Breast epithelium (tissue), 4 donors: Measurements from ENCODE around the gene CHIT1. TPM values are rescaled to one million over a fixed set of nuclear protein-coding genes. Genes with fewer than 3 reads are reported as not detected.
"Not testable (repeated sequence)": the region's sequence is repeated elsewhere in the genome, so short reads cannot be mapped to it uniquely, and the experiment has no call there.

Experiments used
- DNase-seq, 2 donors: peaks; one replicate each; pipeline ENCODE4 v3.0.0-alpha.2; 2019; ENCODE audit warnings: low spot score in 2 of 2
- H3K27ac ChIP-seq, 2 donors: fragments of 200-600 bp; sonication (generic) in 1 of 2; one replicate each; pipeline ENCODE4 v1.5.1; 2016 to 2019; ENCODE audit warnings: mild to moderate bottlenecking in 1 of 2
- H3K27me3 ChIP-seq, 2 donors: fragments of 200-600 bp; sonication (generic) in 1 of 2; one replicate each; pipeline versions ENCODE4 v1.5.1 to v1.6.0; 2017 to 2019; ENCODE audit warnings: control low read depth in 1 of 2, mild to moderate bottlenecking in 1 of 2
- H3K36me3 ChIP-seq: fragments of 200-600 bp; one replicate; pipeline ENCODE4 v1.5.1; 2019
- H3K4me1 ChIP-seq, 2 donors: fragments of 200-600 bp; sonication (generic); one replicate each; pipeline ENCODE4 v1.5.1; 2016 to 2019; ENCODE audit warnings: control low read depth in 1 of 2
- H3K4me3 ChIP-seq, 3 donors: fragments of 200-600 bp; sonication (generic); 1 replicate in 2 of 3; 2 replicates in 1 of 3; pipeline ENCODE4 v1.5.1; 2016 to 2019; ENCODE audit warnings: mild to moderate bottlenecking in 3 of 3, moderate library complexity in 2 of 3
- H3K9me3 ChIP-seq, 2 donors: fragments of 200-600 bp; sonication (generic) in 1 of 2; one replicate each; pipeline ENCODE4 v1.5.1; 2016 to 2019; ENCODE audit warnings: control low read depth in 1 of 2
- CTCF ChIP-seq, 3 donors: fragments of 450-650 bp; IDR thresholded peaks; one replicate each; pipeline ENCODE4 v1.5.1; 2016 to 2017; ENCODE audit warnings: antibody characterized with exemption in 3 of 3, mild to moderate bottlenecking in 3 of 3, moderate library complexity in 3 of 3
- POLR2A ChIP-seq: fragments of 450-650 bp; IDR thresholded peaks from one replicate; pipeline ENCODE4 v1.6.1; 2016; ENCODE audit warnings: antibody characterized with exemption, mild to moderate bottlenecking, moderate library complexity
- POLR2AphosphoS5 ChIP-seq, 3 donors: sonication (generic); formaldehyde crosslinking; IDR thresholded peaks; one replicate each; pipeline ENCODE4 v1.6.1; 2017; ENCODE audit warnings: antibody characterized with exemption in 3 of 3
- intact Hi-C: fragments of 100-400 bp; cut with DNase I; formaldehyde crosslinking; loops from one replicate; pipeline ENCODE4 v1.15.1; 2023; ENCODE audit warnings: low total_unique reads
- total RNA-seq, 3 donors: library from RNA; depleted of rRNA; stranded (reverse); fragments of >200 nt; gene quantifications; one replicate each; pipeline ENCODE4 v1.1.0, GENCODE V29; 2016

CHIT1 gene
- total RNA-seq, 3 donors from 2014 or later, result 5.1 to 15.2 TPM; not detected in 1

GRCh38 chr1:203251466-203251865 lies 22.0 kb upstream of the CHIT1 start:
- DNase-seq, result no peak
- no peaks in the 10 kb centered on the region for H3K4me1 ChIP-seq
- H3K36me3 ChIP-seq, result no peaks in the 10 kb centered on the region
- no peaks in the 10 kb centered on the region for H3K9me3 ChIP-seq
- no peak overlapping the region for H3K27ac ChIP-seq
- intact Hi-C loops, result no loop called here
- TF ChIP-seq CTCF (IDR thresholded peaks at IDR 0.05), result no peak
- no peak for TF ChIP-seq POLR2AphosphoS5 (IDR thresholded peaks at IDR 0.05)
- no peak for TF ChIP-seq POLR2A
- no peaks in the 10 kb centered on the region for H3K27me3 ChIP-seq
- H3K4me3 ChIP-seq, result no peak overlapping the region

DNA sequence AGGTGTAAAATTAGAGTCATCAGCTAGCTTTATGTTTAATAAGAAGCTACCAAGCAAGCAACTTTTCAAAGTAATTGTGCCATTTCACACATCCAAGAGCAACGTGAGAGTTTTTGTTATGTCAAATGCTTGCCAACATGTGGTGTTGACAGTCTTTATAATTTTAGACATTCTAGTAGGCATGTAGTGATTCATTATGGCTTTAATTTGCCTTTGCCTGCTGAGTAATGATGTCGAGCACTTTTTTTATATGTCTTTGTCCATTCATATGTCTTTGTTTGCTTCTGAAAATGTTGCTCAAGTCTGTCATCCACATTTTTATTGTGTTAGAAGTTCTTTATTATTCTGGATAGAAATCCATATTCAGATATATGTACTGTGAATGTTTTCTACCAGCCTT lies 21.4 kb upstream of the CHIT1 start:
- H3K27me3 ChIP-seq, result no peaks in the 10 kb centered on the region
- H3K4me3 ChIP-seq, result no peak overlapping the region
- DNase-seq, result no peak
- H3K27ac ChIP-seq, result no peak overlapping the region
- intact Hi-C loops, result no loop called here
- H3K9me3 ChIP-seq, result no peaks in the 10 kb centered on the region
- H3K36me3 ChIP-seq, result no peaks in the 10 kb centered on the region
- H3K4me1 ChIP-seq, result no peaks in the 10 kb centered on the region
- TF ChIP-seq CTCF (IDR thresholded peaks at IDR 0.05) (no peak), POLR2AphosphoS5 (IDR thresholded peaks at IDR 0.05) (no peak), POLR2A (no peak)

GRCh38 chr1:203244776-203245175 lies 15.3 kb upstream of the CHIT1 start:
- no peaks in the 10 kb centered on the region for H3K36me3 ChIP-seq
- intact Hi-C loops, result no loop called here
- TF ChIP-seq CTCF (IDR thresholded peaks at IDR 0.05) (no peak), POLR2AphosphoS5 (IDR thresholded peaks at IDR 0.05) (no peak), POLR2A (no peak)
- H3K27ac ChIP-seq, result no peak overlapping the region
- H3K4me3 ChIP-seq, result no peak overlapping the region
- H3K27me3 ChIP-seq, result no peaks in the 10 kb centered on the region
- DNase-seq, result no peak
- H3K9me3 ChIP-seq, result no peaks in the 10 kb centered on the region
- H3K4me1 ChIP-seq, result no peaks in the 10 kb centered on the region

- H3K4me3 ChIP-seq, H3K9me3 ChIP-seq, H3K4me1 ChIP-seq, H3K27me3 ChIP-seq, H3K27ac ChIP-seq, H3K36me3 ChIP-seq, intact Hi-C loops, DNase-seq: not testable (repeated sequence)
Measured at GRCh38 chr1:203241708-203242107, 12.2 kb upstream of the CHIT1 start.

DNA sequence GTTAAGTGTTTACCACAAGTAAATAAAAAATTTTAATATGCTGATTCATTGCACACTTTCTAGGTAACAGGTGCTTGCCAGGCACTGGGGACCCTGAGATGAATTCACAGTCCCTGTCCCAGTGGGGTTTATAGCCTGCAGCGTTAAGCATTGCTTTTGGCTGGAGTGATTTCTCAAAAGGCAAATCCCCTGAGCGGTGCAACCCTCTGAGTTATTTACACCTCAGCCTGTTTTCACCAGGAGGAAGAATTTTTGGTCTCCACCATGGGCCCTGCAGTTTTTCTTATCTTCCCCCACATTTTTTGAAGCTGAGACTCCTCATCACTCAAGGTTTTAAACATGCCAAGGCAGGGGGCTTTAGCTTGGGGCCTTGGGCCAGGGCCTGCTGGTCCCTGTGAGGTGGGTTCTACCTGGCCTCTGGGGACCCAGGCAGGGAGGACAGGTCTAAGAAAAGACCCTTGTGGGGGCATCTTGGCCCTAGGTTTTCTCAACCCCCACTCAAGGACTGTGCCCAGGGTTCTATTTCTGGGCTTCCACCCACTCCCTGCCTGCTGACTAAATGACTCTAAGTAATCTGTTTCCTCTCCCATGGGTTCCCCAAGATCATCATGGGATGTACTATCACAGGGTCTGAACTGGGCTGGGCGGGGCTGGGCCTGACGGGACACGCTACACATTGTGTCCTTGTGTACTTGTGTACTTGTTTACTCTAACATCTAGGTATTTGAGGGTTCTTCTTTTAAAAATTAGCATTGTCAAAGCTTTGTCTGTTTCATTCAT lies 10.2 kb upstream of the CHIT1 start:
- no peaks in the 10 kb centered on the region for H3K4me1 ChIP-seq
- no peak overlapping the region for H3K4me3 ChIP-seq
- DNase-seq, result no peak
- TF ChIP-seq CTCF (IDR thresholded peaks at IDR 0.05) (no peak), POLR2A (no peak), POLR2AphosphoS5 (IDR thresholded peaks at IDR 0.05) (no peak)
- H3K27me3 ChIP-seq, result no peaks in the 10 kb centered on the region
- peaks cover 8 to 17% of the 10 kb centered on the region in 2 donors for H3K9me3 ChIP-seq
- H3K36me3 ChIP-seq, result no peaks in the 10 kb centered on the region
- intact Hi-C loops, result no loop called here
- no peak overlapping the region for H3K27ac ChIP-seq
